Left ventricle myocardium inferior (tissue), 1 donor: ENCODE results near the gene RABEP1. TPM values are rescaled to one million over a fixed set of nuclear protein-coding genes. Genes with fewer than 3 reads are reported as not detected.
A peak's percentile ranks its signal among the peaks of the same experiment; 100 is the strongest.
"Not testable (repeated sequence)": the region's sequence is repeated elsewhere in the genome, so short reads cannot be mapped to it uniquely, and the experiment has no call there.

Experiments
- DNase-seq: peaks from one replicate; pipeline ENCODE4 v3.0.0-alpha.2; 2020
- H3K27ac ChIP-seq: fragments of 200-600 bp; replicated peaks from 2 replicates; pipeline ENCODE4 v1.8.0; 2021
- H3K27me3 ChIP-seq: fragments of 200-600 bp; 2 replicates; pipeline ENCODE4 v1.8.0; 2021; ENCODE audit warnings: low read depth
- H3K36me3 ChIP-seq: fragments of 200-600 bp; 2 replicates; pipeline ENCODE4 v1.8.0; 2021
- H3K4me1 ChIP-seq: fragments of 200-600 bp; 2 replicates; pipeline ENCODE4 v1.8.0; 2021
- H3K4me3 ChIP-seq: fragments of 200-600 bp; 2 replicates; pipeline ENCODE4 v1.8.0; 2021; ENCODE audit warnings: mild to moderate bottlenecking, moderate library complexity
- H3K9me3 ChIP-seq: fragments of 200-600 bp; replicated peaks from 2 replicates; pipeline ENCODE4 v1.8.0; 2021
- CTCF ChIP-seq: fragments of 200-600 bp; IDR thresholded peaks from 2 replicates; pipeline ENCODE4 v1.8.0; 2021; ENCODE audit warnings: antibody characterized with exemption, mild to moderate bottlenecking, borderline replicate concordance
- intact Hi-C: fragments of 100-400 bp; cut with micrococcal nuclease; formaldehyde crosslinking; loops from one replicate; pipeline ENCODE4 v1.11.0; 2022
- long read RNA-seq: library from polyadenylated mRNA; unstranded; transcript quantifications from one replicate; pipeline ENCODE4 v2.0.0, GENCODE V29; 2021
- total RNA-seq: library from RNA; stranded (reverse); fragmentation: NEBNext Ultra II Directional; extraction: Animal tissue kit (Norgen Biotek cat#: 25700); gene quantifications from one replicate; pipeline ENCODE4 v1.2.1, GENCODE V29; 2021
- donor health status: DM: no; HTN: yes; CAD: no; lungs with severe emphysema.

RABEP1 gene
- 60.6 TPM for total RNA-seq
- long read RNA-seq, full-length matches to known transcripts: 170 of 210 reads
- long read RNA-seq, partial matches to known transcripts: 18 of 210 reads
- long read RNA-seq, other reads (novel, unspliced or antisense): 22 of 210 reads

DNA sequence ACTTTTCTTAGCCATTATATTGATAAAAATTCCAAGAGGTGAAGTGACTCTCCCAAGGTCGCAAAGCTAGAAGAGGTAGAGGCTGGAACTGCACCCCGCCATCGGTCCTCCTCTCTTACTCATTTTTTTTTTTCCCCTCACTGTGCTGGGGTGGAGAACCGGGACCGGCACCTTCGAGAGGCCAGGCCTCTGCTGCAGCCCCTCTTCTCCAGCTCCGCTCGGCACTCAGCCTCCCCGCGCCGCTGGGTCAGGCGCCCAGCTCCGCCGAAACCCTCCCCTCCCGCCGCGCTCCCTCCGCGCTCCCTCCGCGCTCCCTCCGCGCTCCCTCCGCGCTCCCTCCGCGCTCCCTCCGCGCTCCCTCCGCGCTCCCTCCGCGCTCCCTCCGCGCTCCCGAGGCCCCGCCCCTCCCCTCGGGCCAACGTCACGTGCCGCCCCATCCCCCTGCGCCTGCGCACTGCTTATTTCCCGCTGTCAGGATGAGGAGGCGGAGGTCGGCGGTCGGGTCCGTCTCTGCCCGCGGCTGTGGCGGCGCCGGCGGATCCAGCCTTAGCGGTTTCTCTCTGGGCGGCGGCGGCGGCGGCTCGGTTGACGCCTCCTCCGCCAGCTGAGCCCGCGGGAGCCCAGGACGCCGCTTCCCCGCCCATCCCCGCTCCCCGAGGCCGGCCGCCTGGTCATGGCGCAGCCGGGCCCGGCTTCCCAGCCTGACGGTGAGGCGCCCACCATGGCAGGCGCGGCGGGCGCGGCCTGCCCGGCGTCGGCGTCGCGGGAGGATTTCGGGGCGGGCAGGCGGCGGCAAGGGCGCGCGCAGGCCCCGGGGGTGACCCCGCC lies at the start of gene RABEP1:
TSS of gene RABEP1 (plus strand) at position 471 of the 828 bp plus-strand sequence. CDS start at position 674, 203 bp downstream.
- intact Hi-C loops: no loop called here
- peak; percentile 46 for TF ChIP-seq CTCF
- DNase-seq: peak; percentile 93
- Histone ChIP-seq H3K4me3 (peak within 1 kb of the TSS; percentile 84), H3K36me3 (no peaks in the 10 kb centered on the region), H3K27me3 (no peaks in the 10 kb centered on the region), H3K27ac (peak within 1 kb of the TSS; percentile 96), H3K4me1 (peaks cover 45% of the 10 kb centered on the region), H3K9me3 (no peaks in the 10 kb centered on the region)

GRCh38 chr17:5233492-5233891 lies 48.6 kb upstream of the RABEP1 start:
- H3K4me1 ChIP-seq, intact Hi-C loops, H3K9me3 ChIP-seq, H3K27ac ChIP-seq, DNase-seq, H3K36me3 ChIP-seq, H3K4me3 ChIP-seq, H3K27me3 ChIP-seq: not testable (repeated sequence)

DNA sequence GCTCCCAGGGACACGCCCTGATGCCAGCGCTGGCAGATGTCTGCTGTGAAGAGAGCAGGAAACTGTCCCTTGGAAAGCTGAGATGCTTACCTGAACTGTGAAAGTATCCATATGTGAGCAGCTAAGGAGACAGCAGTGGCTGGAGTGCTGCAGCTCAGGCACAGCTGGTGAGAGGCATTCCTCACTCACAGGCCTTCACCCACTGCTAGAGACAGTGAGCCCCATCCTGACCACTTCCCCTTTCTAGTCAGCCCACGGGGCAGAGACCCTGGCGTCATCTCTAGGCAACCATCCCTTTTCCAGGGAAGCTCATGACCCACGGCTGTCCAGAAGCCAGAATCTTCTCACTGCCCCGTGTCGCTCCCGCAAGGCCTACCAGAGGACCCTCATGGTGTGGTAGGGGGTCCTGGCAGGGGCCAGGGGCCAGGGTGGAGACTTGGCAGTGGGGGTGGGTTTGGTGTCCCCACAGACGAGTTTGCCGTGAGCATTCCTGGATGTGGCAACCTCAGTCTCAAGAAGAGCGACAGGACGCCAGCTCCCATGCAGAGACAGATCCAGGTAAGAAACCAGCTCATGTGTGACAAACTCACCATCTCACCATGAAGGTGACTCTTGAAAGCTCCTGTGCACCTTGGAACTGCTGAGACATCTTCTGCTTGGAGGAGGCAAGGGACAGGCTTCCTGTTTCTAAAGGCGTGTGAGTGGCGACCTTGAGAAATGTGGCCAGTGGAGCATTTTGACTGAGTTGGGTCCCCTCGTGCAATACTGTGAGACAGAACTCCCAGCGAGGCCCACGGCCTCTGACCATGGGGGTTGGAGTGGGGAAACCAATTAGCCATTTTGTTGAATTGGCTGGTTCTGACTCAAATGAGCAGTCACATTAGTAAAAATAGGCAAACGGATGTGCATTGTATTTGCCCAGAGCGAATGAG lies 47.2 kb upstream of the RABEP1 start, which contains the start of gene SCIMP:
TSS of gene SCIMP (minus strand) at position 216 of the 932 bp plus-strand sequence. CDS start at position 111, 105 bp downstream.
- no peak within 1 kb of the TSS for H3K27ac ChIP-seq
- intact Hi-C loops: no loop called here
- no peaks in the 10 kb centered on the region for H3K9me3 ChIP-seq
- no peaks in the 10 kb centered on the region for H3K27me3 ChIP-seq
- H3K36me3 ChIP-seq: peaks cover 9% of the 10 kb centered on the region
- no peak within 1 kb of the TSS for H3K4me3 ChIP-seq
- no peak for TF ChIP-seq CTCF
- no peaks in the 10 kb centered on the region for H3K4me1 ChIP-seq
- peak; percentile 23 for DNase-seq

DNA sequence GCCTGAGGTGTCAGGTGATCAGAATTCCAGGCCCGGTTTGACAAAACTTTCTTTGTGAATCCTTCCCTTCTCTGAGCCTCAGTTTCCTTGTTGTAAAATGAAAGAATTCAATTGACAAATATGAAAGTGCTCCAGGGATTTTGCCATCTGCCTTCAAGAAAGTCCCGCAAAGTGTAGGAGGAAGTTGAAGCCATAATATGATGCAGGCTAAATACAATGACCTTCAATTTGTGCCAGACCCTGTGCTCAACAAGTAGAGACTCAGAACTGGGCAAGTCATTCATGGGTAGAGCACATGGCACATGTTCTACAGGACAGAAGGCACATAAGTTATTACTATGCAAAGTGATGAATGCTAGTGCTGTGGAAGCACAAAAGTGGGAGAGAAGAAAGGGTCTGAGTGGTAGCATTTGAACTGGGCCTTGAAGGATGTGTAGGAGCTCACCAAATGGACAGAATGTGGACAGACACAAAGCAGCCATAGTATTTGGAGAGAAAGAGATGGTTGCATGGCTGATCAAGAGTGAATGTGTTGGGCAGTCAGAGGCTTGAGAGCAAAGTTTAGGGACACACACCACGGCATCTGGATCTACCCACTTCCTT lies 45.0 kb upstream of the RABEP1 start:
- peaks cover 9% of the 10 kb centered on the region for H3K36me3 ChIP-seq
- H3K27ac ChIP-seq: no peak overlapping the region
- no peak for TF ChIP-seq CTCF
- no peaks in the 10 kb centered on the region for H3K9me3 ChIP-seq
- H3K4me1 ChIP-seq: peaks cover 5% of the 10 kb centered on the region
- intact Hi-C loops: loop anchor here (2.0 kb wide), 1 partner anchor 40 kb away; no protein-coding TSS in a partner anchor
- no peak for DNase-seq
- no peaks in the 10 kb centered on the region for H3K27me3 ChIP-seq
- H3K4me3 ChIP-seq: no peak overlapping the region

- Histone ChIP-seq H3K27ac (no peak overlapping the region), H3K9me3 (no peaks in the 10 kb centered on the region), H3K4me1 (peaks cover 10% of the 10 kb centered on the region), H3K36me3 (peaks cover 9% of the 10 kb centered on the region), H3K27me3 (no peaks in the 10 kb centered on the region), H3K4me3 (no peak overlapping the region)
- TF ChIP-seq CTCF: peak; percentile 60
- intact Hi-C loops: loop anchor here (2.0 kb wide), 1 partner anchor 41 kb away; no protein-coding TSS in a partner anchor
- DNase-seq: peak; percentile 26
These were observed 44.5 kb upstream of the RABEP1 start for GRCh38 chr17:5237541-5238016.
